Smooth muscle cell (in vitro differentiated cells): Measurements from ENCODE around the gene PLSCR4. TPM values are rescaled to one million over a fixed set of nuclear protein-coding genes. Genes with fewer than 3 reads are reported as not detected.
A peak's percentile ranks its signal among the peaks of the same experiment; 100 is the strongest.

Experiments used
- DNase-seq: peaks from one replicate; lab custom pipeline; 2025; ENCODE audit not compliant: unreplicated experiment; lab: John Stamatoyannopoulos, UW
- H2AFZ ChIP-seq: fragments of 200-600 bp; sonication (generic); 2 replicates; pipeline ENCODE4 v1.6.0; 2016; ENCODE audit warnings: antibody characterized with exemption, low read depth, mild to moderate bottlenecking
- H3F3A ChIP-seq: fragments of 200-600 bp; sonication (generic); 2 replicates; pipeline ENCODE4 v1.6.0; 2017; ENCODE audit warnings: antibody characterized with exemption, low read depth
- H3K27ac ChIP-seq: fragments of 200-600 bp; sonication (generic); 2 replicates; pipeline ENCODE4 v1.5.1; 2016; ENCODE audit warnings: low read depth, mild to moderate bottlenecking
- H3K27me3 ChIP-seq: fragments of 200-600 bp; sonication (generic); 2 replicates; pipeline ENCODE4 v1.6.1; 2016; ENCODE audit warnings: low read depth, mild to moderate bottlenecking
- H3K36me3 ChIP-seq: fragments of 200-600 bp; sonication (generic); 2 replicates; pipeline ENCODE4 v1.5.1; 2016; ENCODE audit warnings: low read depth
- H3K4me1 ChIP-seq: fragments of 200-600 bp; sonication (generic); 2 replicates; pipeline ENCODE4 v1.5.1; 2016; ENCODE audit warnings: low read depth
- H3K4me2 ChIP-seq: fragments of 200-600 bp; sonication (generic); 2 replicates; pipeline ENCODE4 v1.6.0; 2016; ENCODE audit warnings: mild to moderate bottlenecking
- H3K4me3 ChIP-seq: fragments of 200-600 bp; sonication (generic); 2 replicates; pipeline ENCODE4 v1.5.1; 2016; ENCODE audit warnings: mild to moderate bottlenecking
- H3K79me2 ChIP-seq: fragments of 200-600 bp; sonication (generic); 2 replicates; pipeline ENCODE4 v1.6.0; 2016; ENCODE audit warnings: low read depth, mild to moderate bottlenecking
- H3K9ac ChIP-seq: fragments of 200-600 bp; sonication (generic); 2 replicates; pipeline ENCODE4 v1.6.0; 2016; ENCODE audit warnings: low read depth
- H3K9me3 ChIP-seq: fragments of 200-600 bp; sonication (generic); replicated peaks from 2 replicates; pipeline ENCODE4 v1.5.1; 2016; ENCODE audit warnings: low read depth
- H4K20me1 ChIP-seq: fragments of 200-600 bp; sonication (generic); 2 replicates; pipeline ENCODE4 v1.6.0; 2016; ENCODE audit warnings: low read depth
- CTCF ChIP-seq: fragments of 200-600 bp; sonication (generic); IDR thresholded peaks from 2 replicates; pipeline ENCODE4 v1.5.1; 2017; ENCODE audit warnings: borderline replicate concordance, mild to moderate bottlenecking, antibody characterized with exemption; ENCODE audit not compliant: insufficient read depth, poor library complexity, severe bottlenecking
- WGBS: methylation state at CpG from one replicate; pipeline ENCODE4 v1.1.7; 2016; ENCODE audit warnings: low lambda C conversion rate; 5-methylcytosine and 5-hydroxymethylcytosine counted together
- polyA plus RNA-seq: library from polyadenylated mRNA; unstranded; fragments of >200 nt; fragmentation: Nextera tagmentation; extraction: Ambion mirVana; gene quantifications from 2 replicates; pipeline ENCODE4 v1.2.1, GENCODE V29; 2016
- total RNA-seq: library from RNA; depleted of rRNA; stranded (reverse); fragments of >200 nt; gene quantifications from 2 replicates; pipeline ENCODE4 v1.2.3, GENCODE V29; 2014

The PLSCR4 gene
- total and polyA plus RNA-seq, 2 experiments from 2014 or later: 3.8 to 4.8 TPM

GRCh38 chr3:146203776-146204175, 47.1 kb downstream of the PLSCR4 start:
- Histone ChIP-seq H2AFZ (no peak overlapping the region), H4K20me1 (no peaks in the 10 kb centered on the region), H3K27ac (no peak overlapping the region), H3K4me1 (peaks cover 4% of the 10 kb centered on the region), H3K9me3 (no peaks in the 10 kb centered on the region), H3K4me2 (no peak overlapping the region), H3K79me2 (no peaks in the 10 kb centered on the region), H3K27me3 (no peaks in the 10 kb centered on the region), H3K36me3 (no peaks in the 10 kb centered on the region), H3K4me3 (no peak overlapping the region), H3K9ac (no peak overlapping the region), H3F3A (no peaks in the 10 kb centered on the region)
- no peak for DNase-seq
- no peak for TF ChIP-seq CTCF

GRCh38 chr3:146200461-146201220, 50.3 kb downstream of the PLSCR4 start:
- Histone ChIP-seq H3K9me3 (no peaks in the 10 kb centered on the region), H3K79me2 (no peaks in the 10 kb centered on the region), H3K27me3 (no peaks in the 10 kb centered on the region), H3K4me1 (peaks cover 4% of the 10 kb centered on the region), H3K27ac (no peak overlapping the region), H3K4me2 (peak overlapping the region; percentile 6), H3F3A (no peaks in the 10 kb centered on the region), H3K4me3 (no peak overlapping the region), H3K36me3 (no peaks in the 10 kb centered on the region), H2AFZ (peak overlapping the region; percentile 26), H3K9ac (no peak overlapping the region), H4K20me1 (no peaks in the 10 kb centered on the region)
- no peak for TF ChIP-seq CTCF
- 32% methylated on average over 2 of the region's 2 CpGs for WGBS
- no peak for DNase-seq

GRCh38 chr3:146199762-146200161, 51.1 kb downstream of the PLSCR4 start:
- no peak overlapping the region for H3K4me2 ChIP-seq
- WGBS: 98% methylated on average over 5 of the region's 5 CpGs
- H3K27ac ChIP-seq: no peak overlapping the region
- H3K9me3 ChIP-seq: no peaks in the 10 kb centered on the region
- TF ChIP-seq CTCF: no peak
- no peaks in the 10 kb centered on the region for H3F3A ChIP-seq
- H3K9ac ChIP-seq: no peak overlapping the region
- H3K79me2 ChIP-seq: no peaks in the 10 kb centered on the region
- H3K4me3 ChIP-seq: no peak overlapping the region
- no peak for DNase-seq
- no peaks in the 10 kb centered on the region for H3K27me3 ChIP-seq
- H2AFZ ChIP-seq: no peak overlapping the region
- no peaks in the 10 kb centered on the region for H3K36me3 ChIP-seq
- H4K20me1 ChIP-seq: no peaks in the 10 kb centered on the region
- H3K4me1 ChIP-seq: peaks cover 4% of the 10 kb centered on the region

GRCh38 chr3:146196789-146197188, 54.1 kb downstream of the PLSCR4 start:
- no peak for DNase-seq
- no peaks in the 10 kb centered on the region for H3F3A ChIP-seq
- WGBS: 96% methylated on average over 2 of the region's 2 CpGs
- no peak overlapping the region for H3K9ac ChIP-seq
- TF ChIP-seq CTCF: no peak
- H3K9me3 ChIP-seq: no peaks in the 10 kb centered on the region
- H3K4me3 ChIP-seq: no peak overlapping the region
- H3K4me1 ChIP-seq: peaks cover 4% of the 10 kb centered on the region
- H3K79me2 ChIP-seq: no peaks in the 10 kb centered on the region
- H3K36me3 ChIP-seq: no peaks in the 10 kb centered on the region
- H3K27ac ChIP-seq: no peak overlapping the region
- no peak overlapping the region for H2AFZ ChIP-seq
- no peaks in the 10 kb centered on the region for H3K27me3 ChIP-seq
- H4K20me1 ChIP-seq: no peaks in the 10 kb centered on the region
- no peak overlapping the region for H3K4me2 ChIP-seq
